Femur (tissue), 1 donor: ENCODE measurements around the gene IMPDH1.

ENCODE experiments used
- DNase-seq: peaks from one replicate; pipeline ENCODE4 v3.0.0-alpha.2; 2017

Gene IMPDH1

DNA sequence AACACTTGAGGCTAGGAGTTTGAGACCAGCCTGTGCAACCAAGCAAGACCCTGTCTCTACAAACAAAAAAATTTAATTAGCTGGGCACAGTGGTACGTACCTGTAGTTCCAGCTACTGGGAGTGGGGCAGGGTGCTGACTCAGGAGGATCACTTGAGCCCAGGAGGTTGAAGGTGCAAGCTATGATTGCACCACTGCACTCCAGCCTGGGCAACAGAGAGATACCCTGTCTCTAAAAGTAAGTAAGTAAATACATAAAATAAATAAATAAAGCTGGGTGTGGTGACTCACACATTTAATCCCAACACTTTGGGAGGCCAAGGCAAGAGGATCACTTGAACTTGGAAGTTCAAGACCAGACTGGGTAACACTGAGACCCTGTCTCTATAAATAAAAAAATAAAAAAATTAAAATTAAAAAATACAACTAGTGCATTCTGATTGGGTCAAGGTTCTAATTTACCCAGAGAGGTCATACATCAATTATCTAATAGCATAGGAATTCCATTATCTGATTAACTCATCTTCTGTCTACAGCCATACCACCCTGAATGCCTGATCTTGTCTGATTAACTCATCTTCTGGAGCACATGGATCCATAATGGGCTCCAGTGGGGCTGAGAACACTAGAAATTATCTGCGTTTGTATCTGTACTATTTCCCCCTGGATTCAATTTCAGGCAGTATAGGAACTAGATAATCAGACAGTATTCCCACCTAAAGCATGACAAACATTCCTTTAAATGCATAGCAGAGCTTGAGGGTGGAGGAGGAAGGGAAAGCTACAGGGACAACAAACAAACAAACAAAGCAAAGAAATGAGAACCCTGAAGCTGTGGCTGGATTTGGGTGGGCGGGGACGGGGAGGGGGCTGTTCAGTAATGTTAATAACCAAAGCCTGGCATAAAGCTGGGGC lies 24.9 kb upstream of the IMPDH1 start:
- DNase-seq: no peak

DNA sequence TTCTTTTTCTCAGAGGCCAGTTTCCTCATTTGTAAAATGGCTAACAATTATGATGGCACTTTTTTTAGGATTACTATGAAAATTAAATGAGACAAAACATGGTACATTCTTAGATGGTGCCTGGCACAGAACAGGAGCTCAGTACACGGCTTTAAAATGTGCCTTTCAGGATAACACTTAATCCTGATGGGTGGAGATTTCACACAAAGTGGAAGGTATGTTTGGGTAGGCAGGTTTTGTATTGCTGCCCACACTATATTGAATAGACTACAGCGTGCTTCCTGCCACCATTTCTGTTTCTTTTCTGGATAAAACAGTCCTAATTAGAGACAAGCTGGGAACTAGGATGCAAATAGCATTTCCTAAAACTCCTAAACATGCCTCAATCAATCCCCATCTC lies 22.0 kb upstream of the IMPDH1 start:
- DNase-seq: no peak

DNA sequence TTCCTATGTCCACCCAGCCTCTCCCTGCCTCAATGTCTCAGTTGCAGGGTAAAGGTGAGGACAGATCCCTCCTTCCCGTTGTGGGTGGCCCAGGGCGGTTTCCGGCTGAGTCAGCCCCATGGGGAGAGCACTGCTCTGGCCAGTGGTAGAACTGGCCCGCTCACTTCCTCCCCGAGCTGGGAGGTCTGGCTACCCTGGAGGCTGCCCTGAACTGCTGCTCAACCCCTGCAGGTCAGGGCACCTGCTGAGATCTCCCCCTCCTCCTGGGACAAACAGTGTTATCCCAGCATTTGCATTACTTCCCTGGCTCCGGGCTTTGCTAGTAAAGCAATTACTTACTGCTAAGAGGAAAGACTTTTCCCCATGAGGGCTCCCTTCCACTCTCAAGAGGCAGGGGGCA lies 21.4 kb upstream of the IMPDH1 start:
- no peak for DNase-seq

DNA sequence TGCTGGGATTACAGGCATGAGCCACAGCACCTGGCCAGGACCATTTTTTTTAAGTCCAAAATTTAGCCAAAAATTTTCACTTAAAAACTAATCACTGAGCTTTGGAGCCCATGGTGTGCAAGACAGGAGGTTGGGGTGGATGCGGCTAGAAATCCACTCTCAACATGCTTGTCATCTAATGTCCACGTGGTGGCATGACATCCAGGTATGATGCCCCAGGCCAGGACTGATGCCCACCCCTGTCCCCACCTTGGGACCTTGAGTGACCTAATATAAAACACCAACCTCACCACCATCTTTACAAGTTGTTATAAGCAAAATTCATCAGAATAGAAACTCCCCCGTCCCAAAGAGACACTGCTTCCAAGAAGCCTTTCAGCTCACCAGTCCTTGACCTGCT lies 20.4 kb upstream of the IMPDH1 start:
- no peak for DNase-seq

DNA sequence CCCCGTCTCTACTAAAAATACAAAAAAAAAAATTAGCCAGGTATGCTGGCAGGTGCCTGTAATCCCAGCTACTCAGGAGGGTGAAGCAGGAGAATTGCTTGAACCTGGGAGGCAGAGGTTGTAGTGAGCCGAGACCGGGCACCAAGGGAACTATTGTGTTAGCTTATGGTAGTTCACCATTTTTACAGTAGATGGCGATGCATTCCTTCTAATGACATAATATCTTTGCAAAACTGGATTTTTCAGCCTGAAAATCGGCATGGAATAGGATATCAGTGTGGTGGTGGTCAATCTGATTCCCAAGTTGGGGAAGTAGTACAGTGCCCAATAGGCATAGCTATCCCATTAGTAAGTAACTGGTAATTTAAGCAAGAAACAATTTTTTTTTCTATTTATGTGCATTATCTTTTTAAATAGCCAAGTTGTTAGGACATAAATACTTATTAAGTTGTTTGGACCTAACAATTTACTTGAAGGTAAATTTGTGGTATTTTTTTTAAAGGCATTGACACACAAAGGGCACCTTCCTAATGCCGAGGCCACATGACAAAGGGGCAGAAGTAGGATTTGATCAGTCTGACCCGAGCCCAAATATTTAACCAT lies 17.6 kb upstream of the IMPDH1 start:
- DNase-seq: no peak

DNA sequence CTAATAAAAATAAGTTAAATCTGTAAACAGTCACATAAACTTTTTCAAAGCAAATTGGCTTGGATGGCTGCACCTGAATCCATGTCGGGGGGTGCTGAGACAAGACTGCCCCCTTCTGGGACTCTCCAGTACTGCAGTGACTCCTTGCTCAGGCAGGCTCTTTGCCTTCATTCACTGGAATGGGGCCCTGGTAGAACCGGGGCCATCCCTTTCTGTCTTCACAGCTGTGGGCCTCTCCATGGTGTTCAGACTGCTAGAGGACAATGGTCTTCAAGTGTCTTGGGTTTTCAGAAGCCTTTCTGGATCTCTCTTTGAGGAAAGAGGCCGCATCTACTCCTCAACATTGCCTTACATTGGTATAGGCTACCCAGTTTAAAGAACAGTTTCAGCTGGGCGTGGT lies 16.1 kb upstream of the IMPDH1 start:
- DNase-seq: peak; percentile 65

DNA sequence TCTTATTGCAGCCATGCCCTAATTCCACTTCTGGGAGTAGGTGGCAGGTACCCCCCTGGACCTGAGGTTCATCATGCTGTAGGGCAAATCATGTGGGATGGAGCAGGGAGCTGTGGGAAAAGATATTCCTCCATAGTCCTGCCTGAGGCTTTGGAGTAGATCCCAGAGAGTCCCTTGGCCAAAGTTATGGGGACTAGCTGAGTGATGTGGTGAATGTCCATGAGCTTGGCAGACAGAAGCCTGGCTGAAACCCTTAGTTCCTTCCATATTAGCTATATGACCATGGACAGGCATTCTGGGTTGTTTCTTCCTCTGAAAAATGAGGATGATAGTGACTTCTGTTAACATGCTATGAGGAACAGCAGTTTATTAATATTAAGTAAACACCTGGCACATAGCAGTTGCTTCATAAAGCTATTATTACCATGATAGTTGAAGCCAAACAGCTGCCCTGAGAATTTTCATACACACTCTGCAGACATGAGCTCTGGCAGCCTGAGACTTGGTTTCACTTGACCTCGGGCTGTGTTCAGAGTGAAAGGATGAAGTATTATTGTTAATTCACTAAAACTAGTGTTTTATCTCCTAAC lies 15.0 kb upstream of the IMPDH1 start:
- DNase-seq: no peak

DNA sequence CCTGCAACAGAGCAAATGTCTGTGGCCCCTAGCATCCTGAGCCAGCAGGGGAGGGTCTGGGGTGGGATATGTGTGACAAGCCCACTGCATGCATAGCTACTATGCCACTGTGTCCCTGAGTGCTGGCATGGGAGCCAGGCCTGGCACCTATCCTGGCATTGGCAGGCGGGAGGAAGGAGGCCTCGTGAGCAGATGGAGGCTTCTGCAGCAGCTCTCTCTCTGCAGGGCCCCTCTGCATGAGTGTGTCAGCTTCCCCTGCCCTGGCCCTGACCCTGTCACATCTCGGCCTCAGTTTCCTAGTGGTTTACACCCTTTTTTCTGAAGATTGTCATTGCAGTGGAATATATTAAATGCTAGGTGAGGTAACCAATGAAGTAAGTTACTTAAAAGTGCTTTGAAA lies 13.1 kb upstream of the IMPDH1 start:
- no peak for DNase-seq

DNA sequence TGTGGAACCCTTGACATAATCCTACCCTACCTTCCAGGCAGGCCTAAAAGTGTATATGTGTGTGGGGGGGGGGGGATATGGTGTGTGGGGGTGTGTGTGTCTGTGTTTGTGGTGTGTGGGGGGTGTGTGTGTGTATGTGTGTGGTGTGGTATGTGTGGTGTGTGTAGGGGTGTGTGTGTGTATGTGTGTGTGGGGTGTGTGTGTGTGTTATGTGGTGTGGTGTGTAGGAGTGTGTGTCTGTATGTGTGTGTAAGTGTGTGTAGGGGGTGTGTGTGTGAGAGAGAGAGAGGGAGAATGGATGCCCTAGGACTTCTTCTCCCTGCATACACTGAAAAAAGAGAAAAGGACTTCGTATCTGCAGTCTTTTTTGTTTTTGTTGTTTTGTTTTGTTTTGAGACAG lies 12.3 kb upstream of the IMPDH1 start:
- DNase-seq: no peak

DNA sequence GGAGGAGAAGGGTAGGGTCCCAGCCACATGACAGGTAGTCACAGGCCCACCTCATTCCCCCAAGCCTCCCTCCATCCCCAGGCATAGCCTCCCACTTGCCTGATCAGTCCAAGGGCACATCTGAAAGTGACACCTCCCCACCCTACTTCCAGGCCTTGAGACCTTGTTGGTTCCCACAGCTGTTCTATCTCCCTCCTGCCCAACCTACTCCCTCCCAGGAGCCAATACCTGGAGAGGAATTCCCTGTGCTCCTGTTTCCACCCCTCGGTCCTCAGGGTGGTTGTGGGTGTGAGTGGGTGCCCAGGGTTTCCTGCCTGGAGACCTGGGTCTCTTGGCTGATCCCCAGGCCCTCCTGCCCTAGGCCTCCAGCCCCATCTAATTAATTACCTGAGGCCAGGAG lies 11.6 kb upstream of the IMPDH1 start:
- DNase-seq: no peak

DNA sequence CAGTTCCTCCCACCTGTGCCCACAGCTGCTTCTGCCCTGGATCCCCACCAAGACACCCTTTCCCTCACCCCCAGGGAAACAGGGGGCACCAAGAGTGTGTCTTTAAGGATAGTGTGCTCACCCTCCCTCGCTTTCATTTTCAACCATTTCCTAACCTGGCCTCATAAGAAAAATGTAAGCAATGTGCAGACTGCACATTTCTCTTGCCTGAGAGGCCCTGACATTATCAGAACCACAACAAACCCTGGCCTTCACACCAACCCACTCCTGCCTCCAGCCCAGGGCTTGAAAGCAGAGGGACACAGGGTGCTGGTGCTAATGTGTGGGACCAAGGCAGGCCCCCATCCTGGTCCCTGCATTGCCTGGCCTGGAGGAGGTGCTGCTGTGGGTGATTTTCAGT lies 11.0 kb upstream of the IMPDH1 start:
- no peak for DNase-seq

DNA sequence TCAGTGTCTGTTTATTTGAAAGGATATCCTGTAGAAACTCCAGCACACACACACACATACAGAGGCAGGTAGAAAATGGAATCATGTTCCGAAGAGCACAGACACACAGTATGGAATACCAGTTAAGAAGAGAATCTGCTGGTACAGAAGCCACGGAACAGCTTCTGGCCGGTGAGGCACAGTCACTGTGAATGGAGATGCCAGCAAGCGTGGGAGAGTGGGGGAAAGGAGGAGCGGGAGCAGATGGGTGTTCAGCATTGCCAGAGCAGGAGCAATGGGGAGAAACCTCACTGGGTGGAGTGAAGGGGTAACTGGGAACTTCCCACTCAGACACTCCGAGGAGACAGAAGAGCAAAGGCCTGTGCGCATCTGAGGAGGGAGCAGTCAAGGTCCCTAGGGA lies 9.5 kb upstream of the IMPDH1 start:
- no peak for DNase-seq

DNA sequence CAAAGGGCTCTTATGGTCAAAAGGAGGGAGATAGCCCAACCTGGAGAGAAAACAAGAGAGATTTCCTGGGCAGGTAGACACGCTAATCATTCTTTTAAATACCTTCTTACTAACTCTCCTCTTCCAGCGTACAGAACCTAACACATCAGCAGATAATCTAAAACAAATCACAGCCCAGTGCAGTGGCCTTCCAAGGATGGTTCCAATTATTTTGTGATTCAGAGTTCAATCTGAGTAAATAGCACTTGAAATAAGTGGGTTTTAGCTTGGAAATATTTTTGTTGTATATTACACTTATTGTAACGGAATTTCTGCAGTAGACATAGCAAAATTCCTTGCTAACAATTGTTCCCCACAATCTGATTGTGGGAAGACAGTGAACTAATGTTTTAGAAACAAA lies 7.3 kb upstream of the IMPDH1 start:
- no peak for DNase-seq

DNA sequence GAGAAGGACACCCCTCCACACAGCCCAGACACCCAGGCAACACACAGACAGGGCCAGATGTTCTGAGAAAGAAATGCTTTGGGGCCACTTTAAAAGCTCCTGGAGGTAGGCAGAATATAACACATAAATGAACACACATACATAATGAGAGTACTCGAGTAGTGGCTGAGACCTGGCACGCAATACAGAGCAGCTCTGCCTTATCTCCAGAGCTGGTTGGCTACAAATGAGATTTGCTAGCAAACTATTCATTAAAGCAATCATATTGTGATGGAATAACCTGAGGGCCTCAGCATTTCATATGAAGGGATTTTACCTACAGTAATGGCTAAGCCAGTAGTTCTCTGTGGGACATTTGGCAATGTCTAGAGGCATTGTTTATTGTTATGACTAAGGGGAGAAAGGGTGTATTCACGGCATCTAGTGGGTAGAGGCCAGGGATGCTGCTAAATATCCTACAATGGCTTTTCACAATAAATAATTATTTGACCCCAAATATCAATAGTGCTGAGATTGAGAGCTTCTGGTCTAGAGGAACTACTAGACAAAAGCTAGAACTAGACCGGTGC lies 5.5 kb upstream of the IMPDH1 start:
- no peak for DNase-seq

DNA sequence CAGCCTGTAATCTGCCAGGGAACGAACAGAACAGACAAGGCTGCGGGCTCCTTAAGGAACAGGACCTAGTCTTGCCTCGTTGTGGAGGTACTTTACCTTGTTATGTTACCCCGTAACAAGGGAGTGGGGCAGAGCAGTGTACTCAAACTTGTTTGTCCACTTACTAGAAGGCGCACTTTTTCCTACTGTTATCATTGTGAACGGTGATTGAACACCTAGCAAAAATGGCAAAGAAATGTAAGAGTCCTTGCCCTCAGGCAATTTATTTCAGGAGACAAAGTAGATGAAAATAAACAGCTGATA lies 620 bp upstream of the IMPDH1 start:
- DNase-seq: no peak

DNA sequence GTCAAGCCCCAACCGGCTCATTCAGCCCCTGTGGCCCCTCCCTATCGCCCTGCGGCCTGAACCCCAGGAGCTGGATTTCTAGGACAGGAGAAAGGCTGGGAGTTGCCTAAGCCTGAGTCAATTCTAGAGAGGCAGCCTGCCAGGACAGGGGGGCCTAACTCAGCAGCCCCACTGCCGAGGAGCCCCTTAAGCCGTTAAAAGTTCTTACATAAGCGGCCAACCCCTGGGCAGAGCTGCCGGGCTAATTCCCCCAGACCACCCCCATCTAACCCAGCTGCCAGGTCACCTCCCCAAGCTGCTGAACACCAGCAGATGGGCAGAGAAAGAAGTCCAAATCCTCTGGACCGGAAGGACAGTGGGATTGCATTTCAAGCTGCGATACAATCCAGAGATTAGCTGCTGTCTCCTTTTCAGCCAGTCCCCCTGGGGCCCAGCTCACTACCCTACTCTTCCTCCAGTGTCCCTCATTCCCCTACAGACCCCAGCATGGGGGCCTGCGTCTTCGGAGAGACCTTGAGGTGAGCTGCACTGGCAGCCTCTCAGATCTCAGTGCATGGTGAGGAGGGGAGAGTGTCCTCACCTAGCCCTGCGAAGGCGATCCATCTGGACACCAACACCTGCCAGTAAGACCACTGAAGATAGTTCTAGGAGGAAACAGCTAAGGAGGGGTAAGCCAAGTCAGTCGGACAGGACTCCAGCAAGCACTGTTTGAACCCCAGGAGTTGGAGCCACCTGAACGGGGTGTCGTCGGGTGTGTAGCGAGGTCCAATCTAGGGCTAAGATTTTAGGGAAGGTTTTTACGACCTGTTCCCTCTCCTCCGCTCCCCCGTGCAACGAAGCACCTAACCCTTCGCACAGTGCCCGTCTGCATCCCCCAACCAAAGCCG lies 830 bp downstream of the IMPDH1 start:
- peak; percentile 63 for DNase-seq

DNA sequence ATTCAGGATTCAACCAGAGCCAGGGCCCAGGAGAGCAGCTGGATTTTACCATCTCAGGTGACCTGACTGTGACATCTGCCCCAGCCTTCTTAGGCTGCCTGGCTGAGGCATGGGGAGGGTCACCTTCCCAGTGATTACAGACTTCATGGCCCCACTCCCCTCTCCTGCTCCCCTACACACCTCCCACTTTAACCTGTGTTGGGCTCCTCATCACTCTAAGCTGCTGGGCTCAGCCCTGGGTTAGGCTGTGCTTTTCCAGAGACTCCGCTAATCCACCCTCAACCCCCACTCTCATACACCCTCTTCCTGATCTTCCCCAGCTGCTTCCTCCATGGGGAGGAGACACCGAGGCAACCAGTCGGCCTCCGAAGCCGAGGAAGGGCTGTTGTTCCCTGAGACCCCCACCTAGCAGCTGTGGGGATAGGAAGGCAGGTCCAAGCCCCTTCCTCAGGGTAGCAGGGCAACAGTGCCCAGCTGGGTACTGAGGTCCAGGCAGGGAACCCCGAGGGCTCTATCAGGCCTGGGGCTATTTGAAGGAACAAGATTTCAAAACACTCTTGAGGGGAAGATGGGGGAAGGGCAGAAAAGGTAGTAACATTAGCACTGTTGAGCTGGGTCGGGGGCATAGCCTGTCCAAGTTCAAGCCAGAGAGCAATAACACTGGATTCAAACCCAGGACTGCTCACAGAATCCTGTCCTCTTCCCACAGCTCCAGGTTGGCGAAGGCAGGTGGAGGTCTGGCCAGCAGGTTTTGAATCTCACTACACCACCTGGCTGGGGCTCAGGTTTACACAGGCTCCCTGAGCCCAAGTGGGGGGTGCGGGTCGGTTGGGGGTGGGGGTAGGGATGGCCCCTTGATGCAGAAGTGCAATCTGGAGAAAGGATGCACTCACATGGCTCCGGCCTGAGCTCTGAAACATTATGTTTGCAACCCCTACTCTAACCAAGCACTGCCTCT lies 1.8 kb downstream of the IMPDH1 start:
- DNase-seq: peak; percentile 32

DNA sequence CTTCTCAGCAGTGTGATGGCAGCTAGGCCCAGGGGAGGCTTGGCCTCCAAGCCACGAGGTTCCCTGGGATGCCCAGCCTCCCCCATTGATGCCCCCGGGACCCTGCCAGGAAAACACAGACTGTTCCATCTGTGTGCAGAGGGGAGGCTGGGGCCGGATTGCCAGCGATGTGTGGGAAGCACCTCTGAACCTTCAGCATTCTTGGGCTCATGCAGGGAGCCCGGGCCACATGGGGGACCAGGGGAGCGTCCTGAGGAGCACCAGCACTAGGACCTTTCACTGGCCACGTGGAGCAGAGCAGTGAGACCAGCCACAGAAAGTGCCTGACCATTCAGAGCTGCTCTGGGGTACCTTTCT lies 2.6 kb downstream of the IMPDH1 start:
- no peak for DNase-seq

DNA sequence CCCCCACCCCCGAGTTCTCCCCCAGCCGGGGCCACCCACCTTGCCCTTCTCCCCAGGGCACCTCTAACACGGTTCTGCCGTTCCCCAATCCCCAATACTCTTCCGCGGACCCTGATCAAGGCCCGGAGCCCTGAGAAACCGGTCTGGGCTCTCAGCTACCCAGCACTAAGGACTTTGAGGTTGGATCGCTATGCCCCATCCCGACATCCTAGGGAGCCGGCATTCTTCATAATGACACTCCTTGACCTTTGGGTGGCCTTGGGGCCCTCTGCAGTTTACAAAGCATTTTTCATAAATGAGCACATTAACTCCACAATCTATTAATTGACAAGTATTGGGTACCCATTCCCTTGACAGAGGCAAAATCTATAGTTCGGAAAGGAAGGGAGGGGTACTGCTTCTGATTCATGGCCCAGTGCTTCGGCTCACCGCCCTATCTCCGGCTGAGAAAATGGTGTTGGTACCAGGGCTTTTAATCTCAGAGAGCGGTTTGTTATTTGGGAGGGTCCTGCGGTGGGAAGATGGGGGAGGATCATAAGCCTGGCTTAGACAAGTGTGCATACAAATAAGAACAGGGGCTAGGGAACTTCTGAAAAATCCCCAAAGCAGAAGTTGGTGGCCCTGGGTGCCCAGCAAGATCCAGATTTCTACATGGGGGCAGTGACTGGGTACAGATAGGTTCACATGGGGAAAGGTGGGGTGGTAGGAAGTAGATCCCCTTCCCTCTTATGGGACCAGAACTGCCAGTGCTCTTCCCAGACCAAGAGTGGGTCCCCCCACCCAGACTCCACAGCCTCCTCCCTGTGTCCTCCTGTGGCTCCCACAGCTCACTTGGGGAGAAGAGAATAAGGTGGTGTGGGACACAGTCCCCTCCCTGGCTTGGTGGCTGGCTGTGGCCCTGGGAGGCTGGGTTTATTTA lies 3.2 kb downstream of the IMPDH1 start:
- DNase-seq: no peak

DNA sequence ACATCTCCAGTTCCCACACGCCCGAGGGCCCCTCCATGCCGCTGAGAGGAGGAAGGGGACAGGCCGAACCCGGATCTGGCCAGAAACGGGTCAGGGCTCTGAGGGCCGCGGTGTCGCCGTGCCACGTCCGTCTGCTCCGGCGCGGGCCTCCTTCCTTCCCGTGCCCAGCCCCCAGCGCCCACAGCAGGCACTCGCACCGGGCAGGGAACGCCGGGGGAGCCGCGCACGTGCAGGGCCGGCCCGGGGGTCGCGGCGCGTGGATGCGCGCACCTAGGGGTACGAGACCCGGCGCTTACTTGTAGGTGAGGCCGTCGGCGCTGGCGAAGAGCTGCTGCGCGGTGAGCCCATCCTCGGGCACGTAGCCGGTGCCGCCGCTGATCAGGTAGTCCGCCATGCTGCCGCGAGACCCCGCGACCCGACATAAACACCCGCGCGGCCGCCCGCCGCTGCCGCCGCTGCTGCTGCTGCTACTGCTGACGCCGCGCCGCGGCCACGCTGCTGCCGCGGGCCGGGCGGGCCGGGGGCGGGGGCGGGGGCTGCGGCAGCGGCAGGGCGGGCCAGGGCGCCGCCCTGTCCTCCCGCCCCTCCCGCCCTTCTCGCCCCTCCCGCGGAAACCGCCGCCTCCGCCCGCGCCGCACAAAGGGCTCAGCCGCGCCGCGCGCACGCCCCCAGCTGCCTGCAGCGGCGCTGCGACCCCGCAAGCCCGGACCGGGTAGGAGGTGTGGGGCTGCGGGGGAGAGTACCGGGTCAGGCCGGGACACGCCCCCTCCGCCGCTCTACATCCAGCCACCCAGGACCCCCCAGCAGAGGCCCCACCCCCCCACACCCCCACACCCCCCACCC lies 4.1 kb downstream of the IMPDH1 start:
- DNase-seq: peak; percentile 68
